GM12878 (cell line): ENCODE measurements around the gene SORBS2.

Experiments used
- FOXM1 ChIP-seq: IDR thresholded peaks from 2 replicates; pipeline ENCODE4 v1.6.1; 2012; ENCODE audit warnings: low read depth, mild to moderate bottlenecking, inconsistent platforms, low read length, moderate library complexity
- GABPA ChIP-seq: IDR thresholded peaks from 2 replicates; pipeline ENCODE4 v1.6.1; 2014; ENCODE audit warnings: antibody characterized with exemption, low read depth, mild to moderate bottlenecking, inconsistent platforms
- KAT2A ChIP-seq: conservative IDR thresholded peaks from 2 replicates; pipeline ENCODE4 v1.6.1; 2011; ENCODE audit warnings: low read depth, low read length; ENCODE audit not compliant: control insufficient read depth
- LARP7 ChIP-seq: fragments of 450-650 bp; IDR thresholded peaks from 2 replicates; pipeline ENCODE4 v1.6.1; 2017; ENCODE audit warnings: mild to moderate bottlenecking
- NR2C2 ChIP-seq: IDR thresholded peaks from 2 replicates; pipeline ENCODE4 v1.6.1; 2011; ENCODE audit warnings: borderline replicate concordance, low read depth; ENCODE audit not compliant: control insufficient read depth, insufficient read length
- POLR2A ChIP-seq: IDR thresholded peaks from 2 replicates; pipeline ENCODE4 v1.6.1; 2011; ENCODE audit warnings: low read depth, mild to moderate bottlenecking, low read length
- POLR2AphosphoS5 ChIP-seq: IDR thresholded peaks from 2 replicates; pipeline ENCODE4 v1.6.1; 2011; ENCODE audit warnings: mild to moderate bottlenecking, low read length, inconsistent platforms
- SMARCA5 ChIP-seq: fragments of 450-650 bp; IDR thresholded peaks from 2 replicates; pipeline ENCODE4 v1.6.1; 2017; ENCODE audit warnings: mild to moderate bottlenecking
- SMC3 ChIP-seq: IDR thresholded peaks from 2 replicates; pipeline ENCODE4 v1.6.1; 2011; ENCODE audit warnings: low read length, improper control_type of control experiment, borderline replicate concordance
- SP1 ChIP-seq: IDR thresholded peaks from one replicate; pipeline ENCODE4 v1.6.1; 2011; ENCODE audit warnings: low read depth, low read length
- TAF1 ChIP-seq: IDR thresholded peaks from 2 replicates; pipeline ENCODE4 v1.6.1; 2011; ENCODE audit warnings: mild to moderate bottlenecking, low read depth, low read length, borderline replicate concordance
- WRNIP1 ChIP-seq: IDR thresholded peaks from 2 replicates; pipeline ENCODE4 v1.6.1; 2011; ENCODE audit warnings: low read depth, low read length, improper control_type of control experiment, borderline replicate concordance
- TF ChIP-seq, protein P1 (sequence below), 3 experiments: IDR thresholded peaks in 2 of 3; conservative IDR thresholded peaks in 1 of 3; 2 replicates each; pipeline ENCODE4 v1.5.1; 2011; ENCODE audit warnings: low read depth in 3 of 3, low read length in 3 of 3, mild to moderate bottlenecking in 3 of 3, control low read depth in 2 of 3, moderate library complexity in 2 of 3, inconsistent platforms in 1 of 3, mixed read lengths in 1 of 3; ENCODE audit not compliant: control insufficient read depth in 2 of 3, insufficient read depth in 1 of 3; ENCODE audit errors: extremely low read depth in 1 of 3

DNA sequence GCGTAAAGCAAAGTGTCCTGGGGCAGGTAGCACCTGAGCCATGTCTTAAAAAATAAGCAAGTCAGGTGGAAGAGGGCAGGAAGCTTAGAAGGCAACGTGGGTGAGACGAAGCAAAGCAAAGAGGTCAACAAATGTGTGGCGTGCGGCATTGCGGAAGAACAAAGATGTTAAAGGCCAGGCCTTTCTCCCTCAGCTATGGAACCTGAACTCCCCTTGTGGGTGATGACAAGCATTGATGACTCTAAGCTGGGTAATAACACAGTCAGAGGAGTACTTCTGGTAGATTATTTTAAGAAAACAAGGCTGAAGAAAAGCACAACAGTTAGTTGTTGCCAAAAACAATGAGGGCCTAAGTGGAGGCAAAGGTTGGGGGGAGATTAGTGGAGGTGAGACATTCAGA lies 29.0 kb upstream of the SORBS2 start:
- TF ChIP-seq FOXM1 (no peak), LARP7 (no peak), NR2C2 (no peak), POLR2A (no peak), SP1 (no peak), TAF1 (no peak), KAT2A (no peak), SMC3 (no peak), WRNIP1 (no peak), SMARCA5 (no peak), GABPA (no peak), POLR2AphosphoS5 (no peak)
- TF ChIP-seq, protein P1, sequence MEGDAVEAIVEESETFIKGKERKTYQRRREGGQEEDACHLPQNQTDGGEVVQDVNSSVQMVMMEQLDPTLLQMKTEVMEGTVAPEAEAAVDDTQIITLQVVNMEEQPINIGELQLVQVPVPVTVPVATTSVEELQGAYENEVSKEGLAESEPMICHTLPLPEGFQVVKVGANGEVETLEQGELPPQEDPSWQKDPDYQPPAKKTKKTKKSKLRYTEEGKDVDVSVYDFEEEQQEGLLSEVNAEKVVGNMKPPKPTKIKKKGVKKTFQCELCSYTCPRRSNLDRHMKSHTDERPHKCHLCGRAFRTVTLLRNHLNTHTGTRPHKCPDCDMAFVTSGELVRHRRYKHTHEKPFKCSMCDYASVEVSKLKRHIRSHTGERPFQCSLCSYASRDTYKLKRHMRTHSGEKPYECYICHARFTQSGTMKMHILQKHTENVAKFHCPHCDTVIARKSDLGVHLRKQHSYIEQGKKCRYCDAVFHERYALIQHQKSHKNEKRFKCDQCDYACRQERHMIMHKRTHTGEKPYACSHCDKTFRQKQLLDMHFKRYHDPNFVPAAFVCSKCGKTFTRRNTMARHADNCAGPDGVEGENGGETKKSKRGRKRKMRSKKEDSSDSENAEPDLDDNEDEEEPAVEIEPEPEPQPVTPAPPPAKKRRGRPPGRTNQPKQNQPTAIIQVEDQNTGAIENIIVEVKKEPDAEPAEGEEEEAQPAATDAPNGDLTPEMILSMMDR (IDR thresholded peaks at IDR 0.05 in 2 of 3, conservative IDR thresholded peaks at IDR 0.05 in 1 of 3; ENCODE audit: control insufficient read depth in 2 of 3, extremely low read depth in 1 of 3, insufficient read depth in 1 of 3, low read depth in 3 of 3, low read length in 3 of 3), result no peak
